ENCODE results near the gene FRY.
"Not testable (repeated sequence)": the region's sequence is repeated elsewhere in the genome, so short reads cannot be mapped to it uniquely, and the experiment has no call there.

The FRY gene

GRCh38 chr13:32031025-32031814, at the start of gene FRY:
Gene FRY (plus strand): TSS chr13:32031774. CDS start chr13:32031796, 22 bp downstream.
- Histone ChIP-seq H3K27me3 (ENCODE audit: low read depth, low read length) (peaks cover 19% of the 10 kb centered on the region), H3K9ac (ENCODE audit: low read length) (peak within 1 kb of the TSS; percentile 52), H3K9me3 (ENCODE audit: insufficient read depth, low read length) (no peaks in the 10 kb centered on the region), H3K4me1 (ENCODE audit: low read length) (peaks cover 6% of the 10 kb centered on the region; the same call in 1 of the 2 replicates), H3K4me2 (ENCODE audit: low read length) (peak within 1 kb of the TSS; percentile 87), H4K20me1 (ENCODE audit: insufficient read depth, low read length) (no peaks in the 10 kb centered on the region), H3K36me3 (replicated peaks; ENCODE audit: low read depth, low read length) (no peaks in the 10 kb centered on the region), H3K27ac (ENCODE audit: low read length) (no peak within 1 kb of the TSS), H3K4me3 (ENCODE audit: low read length) (peak within 1 kb of the TSS; percentile 86), H3K79me2 (ENCODE audit: low read length) (no peaks in the 10 kb centered on the region), H2AFZ (ENCODE audit: low read depth, low read length) (peak within 1 kb of the TSS; percentile 92)
- TF ChIP-seq CTCF (IDR thresholded peaks at IDR 0.05; ENCODE audit: low read depth, low read length) (peak; percentile 19; the same call in 1 of the 2 replicates), EZH2phosphoT487 (IDR thresholded peaks at IDR 0.05; ENCODE audit: low read depth) (no peak)

GRCh38 chr13:31982124-31982523, 49.5 kb upstream of the FRY start:
- Histone ChIP-seq H3K4me3 (ENCODE audit: low read length) (no peak overlapping the region), H3K36me3 (replicated peaks; ENCODE audit: low read depth, low read length) (no peaks in the 10 kb centered on the region), H3K27ac (ENCODE audit: low read length) (no peak overlapping the region), H3K4me1 (ENCODE audit: low read length) (peaks cover 2% of the 10 kb centered on the region), H3K9me3 (ENCODE audit: insufficient read depth, low read length) (no peaks in the 10 kb centered on the region), H4K20me1 (ENCODE audit: insufficient read depth, low read length) (no peaks in the 10 kb centered on the region), H2AFZ (ENCODE audit: low read depth, low read length) (no peak overlapping the region), H3K9ac (ENCODE audit: low read length) (no peak overlapping the region), H3K79me2 (ENCODE audit: low read length) (no peaks in the 10 kb centered on the region), H3K27me3 (ENCODE audit: low read depth, low read length) (no peaks in the 10 kb centered on the region), H3K4me2 (ENCODE audit: low read length) (no peak overlapping the region)
- no peak for TF ChIP-seq EZH2phosphoT487 (IDR thresholded peaks at IDR 0.05; ENCODE audit: low read depth)
- TF ChIP-seq CTCF (IDR thresholded peaks at IDR 0.05; ENCODE audit: low read depth, low read length): no peak

DNA sequence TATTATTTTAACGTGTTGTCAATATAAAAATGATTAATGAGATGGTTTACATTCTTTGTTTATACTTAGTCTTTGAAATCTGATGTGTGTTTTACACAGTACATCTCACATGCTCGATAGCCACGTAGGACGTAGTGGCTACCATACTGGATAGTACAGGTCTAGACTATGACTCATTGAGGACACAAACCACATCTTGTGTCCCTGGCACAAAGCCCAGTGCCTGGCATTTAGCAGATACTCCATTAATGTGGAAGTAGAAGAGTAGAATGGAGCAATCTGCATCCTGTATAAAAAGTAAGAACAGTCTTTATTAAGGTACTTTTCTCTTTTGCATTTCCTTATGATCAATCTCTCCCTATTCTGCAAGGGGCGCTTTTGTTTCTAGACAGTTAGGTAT, 49.0 kb upstream of the FRY start:
- H3K9ac ChIP-seq (ENCODE audit: low read length): no peak overlapping the region
- H3K79me2 ChIP-seq (ENCODE audit: low read length): no peaks in the 10 kb centered on the region
- TF ChIP-seq CTCF (IDR thresholded peaks at IDR 0.05; ENCODE audit: low read depth, low read length) (no peak), EZH2phosphoT487 (IDR thresholded peaks at IDR 0.05; ENCODE audit: low read depth) (no peak)
- no peak overlapping the region for H3K4me3 ChIP-seq (ENCODE audit: low read length)
- peaks cover 6% of the 10 kb centered on the region for H3K4me1 ChIP-seq (ENCODE audit: low read length)
- H3K27ac ChIP-seq (ENCODE audit: low read length): no peak overlapping the region
- no peaks in the 10 kb centered on the region for H3K27me3 ChIP-seq (ENCODE audit: low read depth, low read length)
- H3K36me3 ChIP-seq (replicated peaks; ENCODE audit: low read depth, low read length): no peaks in the 10 kb centered on the region
- no peak overlapping the region for H3K4me2 ChIP-seq (ENCODE audit: low read length)
- no peaks in the 10 kb centered on the region for H3K9me3 ChIP-seq (ENCODE audit: insufficient read depth, low read length)
- no peaks in the 10 kb centered on the region for H4K20me1 ChIP-seq (ENCODE audit: insufficient read depth, low read length)
- no peak overlapping the region for H2AFZ ChIP-seq (ENCODE audit: low read depth, low read length)

- peaks cover 12% of the 10 kb centered on the region for H3K4me1 ChIP-seq (ENCODE audit: low read length)
- not testable (repeated sequence) for H2AFZ ChIP-seq (ENCODE audit: low read depth, low read length); H3K36me3 ChIP-seq (replicated peaks; ENCODE audit: low read depth, low read length); H3K79me2 ChIP-seq (ENCODE audit: low read length); H3K9me3 ChIP-seq (ENCODE audit: insufficient read depth, low read length); H3K4me3 ChIP-seq (ENCODE audit: low read length); H3K9ac ChIP-seq (ENCODE audit: low read length); H3K4me2 ChIP-seq (ENCODE audit: low read length); H3K27ac ChIP-seq (ENCODE audit: low read length); H3K27me3 ChIP-seq (ENCODE audit: low read depth, low read length); H4K20me1 ChIP-seq (ENCODE audit: insufficient read depth, low read length)
Measured at GRCh38 chr13:31983696-31984095, 47.9 kb upstream of the FRY start.

GRCh38 chr13:31984388-31984787, 47.2 kb upstream of the FRY start:
- H3K4me1 ChIP-seq (ENCODE audit: low read length): peaks cover 12% of the 10 kb centered on the region
- H3K27ac ChIP-seq (ENCODE audit: low read length); H3K9ac ChIP-seq (ENCODE audit: low read length); H3K4me2 ChIP-seq (ENCODE audit: low read length); H3K9me3 ChIP-seq (ENCODE audit: insufficient read depth, low read length); H4K20me1 ChIP-seq (ENCODE audit: insufficient read depth, low read length); H3K36me3 ChIP-seq (replicated peaks; ENCODE audit: low read depth, low read length); H3K27me3 ChIP-seq (ENCODE audit: low read depth, low read length); H3K4me3 ChIP-seq (ENCODE audit: low read length); H3K79me2 ChIP-seq (ENCODE audit: low read length); H2AFZ ChIP-seq (ENCODE audit: low read depth, low read length): not testable (repeated sequence)
